Liver (tissue), 9 donors: ENCODE measurements around the gene WIPI1. TPM values are rescaled to one million over a fixed set of nuclear protein-coding genes. Genes with fewer than 3 reads are reported as not detected.

Experiments used
- DNase-seq: peaks from one replicate; pipeline ENCODE4 v3.0.0-alpha.2; 2017; ENCODE audit warnings: low spot score
- H3K27ac ChIP-seq, 2 donors: one replicate each; pipeline ENCODE4 v1.7.0; 2013; ENCODE audit warnings: inconsistent platforms in 2 of 2, low read length in 2 of 2, control low read depth in 1 of 2, low read depth in 1 of 2, mild to moderate bottlenecking in 1 of 2
- H3K27me3 ChIP-seq, 4 donors: one replicate each; pipeline versions ENCODE4 v1.6.1 to v1.7.0; 2013; ENCODE audit warnings: low read length in 3 of 4, inconsistent platforms in 1 of 4, mild to moderate bottlenecking in 1 of 4, moderate library complexity in 1 of 4; ENCODE audit not compliant: control insufficient read depth in 4 of 4, insufficient read depth in 4 of 4
- H3K36me3 ChIP-seq, 4 donors: one replicate each; pipeline versions ENCODE4 v1.6.1 to v1.7.0; 2013; ENCODE audit warnings: low read length in 3 of 4, mild to moderate bottlenecking in 3 of 4, low read depth in 1 of 4, moderate library complexity in 1 of 4; ENCODE audit not compliant: control insufficient read depth in 4 of 4, insufficient read depth in 3 of 4
- H3K4me1 ChIP-seq, 4 donors: one replicate each; pipeline versions ENCODE4 v1.6.1 to v1.7.0; 2013; ENCODE audit warnings: low read length in 3 of 4, mild to moderate bottlenecking in 3 of 4, moderate library complexity in 1 of 4; ENCODE audit not compliant: control insufficient read depth in 4 of 4, insufficient read depth in 4 of 4
- H3K4me3 ChIP-seq, 3 donors: one replicate each; pipeline versions ENCODE4 v1.6.1 to v1.7.0; 2013; ENCODE audit warnings: low read length in 3 of 3, control low read depth in 1 of 3, low read depth in 1 of 3, mild to moderate bottlenecking in 1 of 3
- H3K9ac ChIP-seq, 2 donors: one replicate each; pipeline ENCODE4 v1.7.0; 2013; ENCODE audit warnings: low read length in 2 of 2, mild to moderate bottlenecking in 2 of 2, moderate library complexity in 2 of 2, control low read depth in 1 of 2, low read depth in 1 of 2
- H3K9me3 ChIP-seq, 4 donors: one replicate each; pipeline versions ENCODE4 v1.6.1 to v1.7.0; 2013; ENCODE audit warnings: low read length in 3 of 4; ENCODE audit not compliant: control insufficient read depth in 4 of 4
- ATF3 ChIP-seq: IDR thresholded peaks from 2 replicates; pipeline ENCODE4 v1.6.1; 2016; ENCODE audit warnings: antibody characterized with exemption
- EGR1 ChIP-seq, 2 donors: IDR thresholded peaks; 2 replicates each; pipeline ENCODE4 v1.6.1; 2016 to 2018; ENCODE audit warnings: antibody characterized with exemption in 2 of 2, low read depth in 2 of 2
- FOXA2 ChIP-seq: IDR thresholded peaks from 2 replicates; pipeline ENCODE4 v1.6.1; 2016; ENCODE audit warnings: antibody characterized with exemption
- GABPA ChIP-seq, 2 donors: IDR thresholded peaks in 1 of 2; conservative IDR thresholded peaks in 1 of 2; 2 replicates each; pipeline ENCODE4 v1.6.1; 2016; ENCODE audit warnings: antibody characterized with exemption in 2 of 2, mild to moderate bottlenecking in 1 of 2, moderate library complexity in 1 of 2
- HNF4A ChIP-seq, 2 donors: conservative IDR thresholded peaks; 2 replicates each; pipeline ENCODE4 v1.6.1; 2016; ENCODE audit warnings: antibody characterized with exemption in 2 of 2, mild to moderate bottlenecking in 2 of 2
- HNF4G ChIP-seq: IDR thresholded peaks from 2 replicates; pipeline ENCODE4 v1.6.1; 2016; ENCODE audit warnings: antibody characterized with exemption
- MAX ChIP-seq: IDR thresholded peaks from 2 replicates; pipeline ENCODE4 v1.6.1; 2016; ENCODE audit warnings: antibody characterized with exemption
- RAD21 ChIP-seq, 2 donors: IDR thresholded peaks; 2 replicates each; pipeline ENCODE4 v1.6.1; 2016; ENCODE audit warnings: antibody characterized with exemption in 2 of 2, mild to moderate bottlenecking in 2 of 2
- RXRA ChIP-seq, 2 donors: IDR thresholded peaks; 2 replicates each; pipeline ENCODE4 v1.6.1; 2017 to 2018; ENCODE audit warnings: antibody characterized with exemption in 2 of 2, mild to moderate bottlenecking in 1 of 2
- TAF1 ChIP-seq: conservative IDR thresholded peaks from 2 replicates; pipeline ENCODE4 v1.6.1; 2016; ENCODE audit warnings: antibody characterized with exemption, mild to moderate bottlenecking
- WGBS: extraction: QIAGEN DNeasy Blood & Tissue Kit; methylation state at CpG from one replicate; pipeline ENCODE4 v1.1.7; 2013; 5-methylcytosine and 5-hydroxymethylcytosine counted together
- polyA plus RNA-seq, 2 donors: library from polyadenylated mRNA; stranded (reverse) in 1 of 2; unstranded in 1 of 2; fragments of 200-250 nt in 1 of 2; fragments of >200 nt in 1 of 2; fragmentation: Nextera tagmentation in 1 of 2; extraction: Ambion mirVana in 1 of 2; gene quantifications; one replicate each; pipeline versions ENCODE4 v1.2.1 to v1.2.3, GENCODE V29; 2013 to 2015
- total RNA-seq, 2 donors: library from RNA; depleted of rRNA; stranded (reverse); fragments of >200 nt; gene quantifications; one replicate each; pipeline ENCODE4 v1.2.3, GENCODE V29; 2014
- TF ChIP-seq, protein P1 (sequence below): IDR thresholded peaks from 2 replicates; pipeline ENCODE4 v1.6.1; 2016; ENCODE audit warnings: antibody characterized with exemption
- donor health status: healthy.
- donor health status: healthy.
- donor health status: healthy.
- donor health status: healthy.
- donor health status: healthy.

The WIPI1 gene
- total and polyA plus RNA-seq, 4 donors = 21.1 to 48.6 (median 29.8) TPM

GRCh38 chr17:68428498-68429172 lies 28.7 kb downstream of the WIPI1 start:
- H3K4me1 ChIP-seq = peaks cover 0 to 9% (median 3%) of the 10 kb centered on the region in 4 donors
- 64% methylated on average over 14 of the region's 14 CpGs for WGBS
- peaks cover 7 to 45% (median 32%) of the 10 kb centered on the region in 4 donors for H3K36me3 ChIP-seq
- H3K27ac ChIP-seq = no peak overlapping the region
- no peak overlapping the region for H3K9ac ChIP-seq
- TF ChIP-seq ATF3 = no peak
- TF ChIP-seq MAX = no peak
- peak in 1 of 2 donors; percentile 49 for TF ChIP-seq RAD21 (IDR thresholded peaks at IDR 0.05)
- no peak for TF ChIP-seq GABPA (IDR thresholded peaks at IDR 0.05 in 1 of 2, conservative IDR thresholded peaks at IDR 0.05 in 1 of 2)
- no peak for TF ChIP-seq EGR1 (IDR thresholded peaks at IDR 0.05; ENCODE audit: low read depth in 2 of 2)
- TF ChIP-seq HNF4A (conservative IDR thresholded peaks at IDR 0.05) = peak in 1 of 2 donors; percentile 30
- TF ChIP-seq RXRA (IDR thresholded peaks at IDR 0.05) = peak in 1 of 2 donors; percentile 37
- no peak for TF ChIP-seq TAF1
- H3K9me3 ChIP-seq = no peaks in the 10 kb centered on the region
- no peak for DNase-seq
- H3K4me3 ChIP-seq = no peak overlapping the region
- H3K27me3 ChIP-seq = no peaks in the 10 kb centered on the region

GRCh38 chr17:68427575-68427974 lies 29.7 kb downstream of the WIPI1 start:
- no peak overlapping the region for H3K9ac ChIP-seq
- 98% methylated on average over 7 of the region's 7 CpGs for WGBS
- no peak for DNase-seq

GRCh38 chr17:68425979-68426378 lies 31.3 kb downstream of the WIPI1 start:
- Histone ChIP-seq H3K9me3 (no peaks in the 10 kb centered on the region), H3K27me3 (no peaks in the 10 kb centered on the region), H3K4me1 (peaks cover 0 to 9% (median 3%) of the 10 kb centered on the region in 4 donors), H3K27ac (no peak overlapping the region), H3K9ac (no peak overlapping the region), H3K4me3 (no peak overlapping the region), H3K36me3 (peaks cover 5 to 35% (median 19%) of the 10 kb centered on the region in 4 donors)
- no peak for DNase-seq
- 89% methylated on average over 12 of the region's 12 CpGs for WGBS
- TF ChIP-seq, protein P1, sequence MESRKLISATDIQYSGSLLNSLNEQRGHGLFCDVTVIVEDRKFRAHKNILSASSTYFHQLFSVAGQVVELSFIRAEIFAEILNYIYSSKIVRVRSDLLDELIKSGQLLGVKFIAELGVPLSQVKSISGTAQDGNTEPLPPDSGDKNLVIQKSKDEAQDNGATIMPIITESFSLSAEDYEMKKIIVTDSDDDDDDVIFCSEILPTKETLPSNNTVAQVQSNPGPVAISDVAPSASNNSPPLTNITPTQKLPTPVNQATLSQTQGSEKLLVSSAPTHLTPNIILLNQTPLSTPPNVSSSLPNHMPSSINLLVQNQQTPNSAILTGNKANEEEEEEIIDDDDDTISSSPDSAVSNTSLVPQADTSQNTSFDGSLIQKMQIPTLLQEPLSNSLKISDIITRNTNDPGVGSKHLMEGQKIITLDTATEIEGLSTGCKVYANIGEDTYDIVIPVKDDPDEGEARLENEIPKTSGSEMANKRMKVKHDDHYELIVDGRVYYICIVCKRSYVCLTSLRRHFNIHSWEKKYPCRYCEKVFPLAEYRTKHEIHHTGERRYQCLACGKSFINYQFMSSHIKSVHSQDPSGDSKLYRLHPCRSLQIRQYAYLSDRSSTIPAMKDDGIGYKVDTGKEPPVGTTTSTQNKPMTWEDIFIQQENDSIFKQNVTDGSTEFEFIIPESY = no peak
- TF ChIP-seq RXRA (IDR thresholded peaks at IDR 0.05) = no peak
- TF ChIP-seq RAD21 (IDR thresholded peaks at IDR 0.05) = no peak
- TF ChIP-seq ATF3 = no peak
- TF ChIP-seq FOXA2 = no peak
- TF ChIP-seq EGR1 (IDR thresholded peaks at IDR 0.05; ENCODE audit: low read depth in 2 of 2) = no peak
- no peak for TF ChIP-seq TAF1

More at GRCh38 chr17:68427575-68427974, 29.7 kb downstream of the WIPI1 start:
- Histone ChIP-seq H3K27me3 (no peaks in the 10 kb centered on the region), H3K4me1 (peaks cover 0 to 9% (median 3%) of the 10 kb centered on the region in 4 donors), H3K4me3 (no peak overlapping the region), H3K9me3 (no peaks in the 10 kb centered on the region), H3K36me3 (peaks cover 7 to 43% (median 24%) of the 10 kb centered on the region in 4 donors), H3K27ac (no peak overlapping the region)
- TF ChIP-seq HNF4G = no peak
- no peak for TF ChIP-seq FOXA2
- TF ChIP-seq ATF3 = no peak
- TF ChIP-seq RAD21 (IDR thresholded peaks at IDR 0.05) = no peak
- TF ChIP-seq MAX = no peak
